Measurements from ENCODE around the gene CCDC150.

DNA sequence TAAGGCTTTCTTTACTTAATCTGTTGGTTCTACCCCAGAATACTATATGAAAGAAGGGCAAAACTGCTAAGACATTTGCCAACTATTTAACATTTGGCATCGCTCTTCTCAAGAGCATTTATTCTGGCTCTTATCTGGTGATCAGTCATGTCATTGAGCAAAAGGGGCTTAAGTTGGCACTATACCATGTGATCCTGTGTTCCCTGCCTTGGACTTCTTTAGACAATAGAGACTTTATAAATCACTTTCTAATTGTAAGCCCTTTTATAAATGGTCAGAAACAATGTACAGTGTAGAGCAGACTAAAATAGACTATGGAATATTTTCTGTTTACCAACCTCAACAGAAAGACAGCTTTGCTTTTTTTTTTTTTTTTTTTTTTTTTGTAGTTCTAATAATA lies 107.9 kb downstream of the CCDC150 start:
- TF ChIP-seq, protein P1, sequence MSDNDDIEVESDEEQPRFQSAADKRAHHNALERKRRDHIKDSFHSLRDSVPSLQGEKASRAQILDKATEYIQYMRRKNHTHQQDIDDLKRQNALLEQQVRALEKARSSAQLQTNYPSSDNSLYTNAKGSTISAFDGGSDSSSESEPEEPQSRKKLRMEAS (IDR thresholded peaks at IDR 0.05), result no peak
- TF ChIP-seq, protein P2, sequence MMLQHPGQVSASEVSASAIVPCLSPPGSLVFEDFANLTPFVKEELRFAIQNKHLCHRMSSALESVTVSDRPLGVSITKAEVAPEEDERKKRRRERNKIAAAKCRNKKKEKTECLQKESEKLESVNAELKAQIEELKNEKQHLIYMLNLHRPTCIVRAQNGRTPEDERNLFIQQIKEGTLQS (IDR thresholded peaks at IDR 0.05), result no peak
- TF ChIP-seq, protein P3, sequence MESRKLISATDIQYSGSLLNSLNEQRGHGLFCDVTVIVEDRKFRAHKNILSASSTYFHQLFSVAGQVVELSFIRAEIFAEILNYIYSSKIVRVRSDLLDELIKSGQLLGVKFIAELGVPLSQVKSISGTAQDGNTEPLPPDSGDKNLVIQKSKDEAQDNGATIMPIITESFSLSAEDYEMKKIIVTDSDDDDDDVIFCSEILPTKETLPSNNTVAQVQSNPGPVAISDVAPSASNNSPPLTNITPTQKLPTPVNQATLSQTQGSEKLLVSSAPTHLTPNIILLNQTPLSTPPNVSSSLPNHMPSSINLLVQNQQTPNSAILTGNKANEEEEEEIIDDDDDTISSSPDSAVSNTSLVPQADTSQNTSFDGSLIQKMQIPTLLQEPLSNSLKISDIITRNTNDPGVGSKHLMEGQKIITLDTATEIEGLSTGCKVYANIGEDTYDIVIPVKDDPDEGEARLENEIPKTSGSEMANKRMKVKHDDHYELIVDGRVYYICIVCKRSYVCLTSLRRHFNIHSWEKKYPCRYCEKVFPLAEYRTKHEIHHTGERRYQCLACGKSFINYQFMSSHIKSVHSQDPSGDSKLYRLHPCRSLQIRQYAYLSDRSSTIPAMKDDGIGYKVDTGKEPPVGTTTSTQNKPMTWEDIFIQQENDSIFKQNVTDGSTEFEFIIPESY (IDR thresholded peaks at IDR 0.05), result no peak
- TF ChIP-seq, protein P4, sequence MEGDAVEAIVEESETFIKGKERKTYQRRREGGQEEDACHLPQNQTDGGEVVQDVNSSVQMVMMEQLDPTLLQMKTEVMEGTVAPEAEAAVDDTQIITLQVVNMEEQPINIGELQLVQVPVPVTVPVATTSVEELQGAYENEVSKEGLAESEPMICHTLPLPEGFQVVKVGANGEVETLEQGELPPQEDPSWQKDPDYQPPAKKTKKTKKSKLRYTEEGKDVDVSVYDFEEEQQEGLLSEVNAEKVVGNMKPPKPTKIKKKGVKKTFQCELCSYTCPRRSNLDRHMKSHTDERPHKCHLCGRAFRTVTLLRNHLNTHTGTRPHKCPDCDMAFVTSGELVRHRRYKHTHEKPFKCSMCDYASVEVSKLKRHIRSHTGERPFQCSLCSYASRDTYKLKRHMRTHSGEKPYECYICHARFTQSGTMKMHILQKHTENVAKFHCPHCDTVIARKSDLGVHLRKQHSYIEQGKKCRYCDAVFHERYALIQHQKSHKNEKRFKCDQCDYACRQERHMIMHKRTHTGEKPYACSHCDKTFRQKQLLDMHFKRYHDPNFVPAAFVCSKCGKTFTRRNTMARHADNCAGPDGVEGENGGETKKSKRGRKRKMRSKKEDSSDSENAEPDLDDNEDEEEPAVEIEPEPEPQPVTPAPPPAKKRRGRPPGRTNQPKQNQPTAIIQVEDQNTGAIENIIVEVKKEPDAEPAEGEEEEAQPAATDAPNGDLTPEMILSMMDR (IDR thresholded peaks at IDR 0.05; ENCODE audit: low read depth, low read length, missing input control), result no peak
